RWPE2 (cell line): Measurements from ENCODE around the gene DGKI.

Experiments used
- ATAC-seq: fragments of 200-7000 bp; cut with Tn5 transposase; 3 replicates; pipeline ENCODE4 v1.9.1; 2021; ENCODE audit warnings: low read depth
- DNase-seq: peaks from one replicate; pipeline ENCODE4 v3.0.0-alpha.2; 2020; ENCODE audit warnings: low spot score
- H3K27ac ChIP-seq: fragments of 450-650 bp; 2 replicates; pipeline ENCODE4 v1.5.1; 2017; ENCODE audit warnings: mild to moderate bottlenecking; ENCODE audit not compliant: poor library complexity, severe bottlenecking
- H3K27me3 ChIP-seq: fragments of 250-450 bp; sonication (Bioruptor Pico); 2 replicates; pipeline ENCODE4 v1.5.1; 2021; ENCODE audit warnings: mild to moderate bottlenecking, moderate library complexity; ENCODE audit not compliant: insufficient read depth, poor library complexity, severe bottlenecking
- H3K36me3 ChIP-seq: fragments of 250-450 bp; sonication (Bioruptor Pico); 2 replicates; pipeline ENCODE4 v1.5.1; 2020; ENCODE audit warnings: low read depth, mild to moderate bottlenecking, moderate library complexity
- H3K4me1 ChIP-seq: fragments of 250-450 bp; sonication (Bioruptor Pico); 2 replicates; pipeline ENCODE4 v1.5.1; 2021; ENCODE audit warnings: mild to moderate bottlenecking, moderate library complexity; ENCODE audit not compliant: insufficient read depth, poor library complexity, severe bottlenecking
- H3K4me3 ChIP-seq: fragments of 250-450 bp; sonication (Bioruptor Pico); 2 replicates; pipeline ENCODE4 v1.5.1; 2021; ENCODE audit warnings: mild to moderate bottlenecking, moderate library complexity; ENCODE audit not compliant: severe bottlenecking
- H3K9me3 ChIP-seq: fragments of 250-450 bp; sonication (Bioruptor Pico); 2 replicates; pipeline ENCODE4 v1.5.1; 2021; ENCODE audit warnings: mild to moderate bottlenecking, moderate library complexity; ENCODE audit not compliant: severe bottlenecking
- CTCF ChIP-seq: fragments of 450-650 bp; IDR thresholded peaks from one replicate; pipeline ENCODE4 v1.5.1; 2017; ENCODE audit warnings: mild to moderate bottlenecking, moderate library complexity; ENCODE audit not compliant: poor library complexity, severe bottlenecking

The DGKI gene

DNA sequence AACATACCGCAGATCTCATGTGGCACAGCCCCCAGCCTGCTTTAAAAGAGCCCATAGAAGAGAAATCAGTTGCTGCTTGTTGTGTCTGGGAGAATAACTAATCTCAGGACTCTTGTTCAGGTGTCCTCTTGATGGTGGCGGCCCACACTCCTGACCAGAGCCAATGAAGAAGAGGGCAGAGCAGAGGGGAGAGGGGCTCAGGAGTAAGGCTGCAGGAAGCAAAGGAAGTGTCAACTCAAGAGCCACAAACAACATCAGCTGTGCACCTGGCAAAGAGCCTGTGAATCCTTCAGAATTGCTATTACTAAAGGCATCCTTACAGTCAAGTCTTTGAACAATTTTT is 443.4 kb downstream of the DGKI start:
- Histone ChIP-seq H3K4me1 (no peaks in the 10 kb centered on the region), H3K27me3 (peaks cover 10% of the 10 kb centered on the region), H3K4me3 (no peak overlapping the region), H3K9me3 (no peaks in the 10 kb centered on the region), H3K36me3 (no peaks in the 10 kb centered on the region), H3K27ac (no peak overlapping the region)
- ATAC-seq: no peak
- no peak for DNase-seq
- no peak for TF ChIP-seq CTCF

- Histone ChIP-seq H3K27me3 (peaks cover 10% of the 10 kb centered on the region), H3K27ac (no peak overlapping the region), H3K4me1 (no peaks in the 10 kb centered on the region), H3K9me3 (no peaks in the 10 kb centered on the region), H3K36me3 (no peaks in the 10 kb centered on the region), H3K4me3 (no peak overlapping the region)
- no peak for DNase-seq
- TF ChIP-seq CTCF: no peak
- ATAC-seq: no peak
Observed at GRCh38 chr7:137402536-137403352, 444.0 kb downstream of the DGKI start.

DNA sequence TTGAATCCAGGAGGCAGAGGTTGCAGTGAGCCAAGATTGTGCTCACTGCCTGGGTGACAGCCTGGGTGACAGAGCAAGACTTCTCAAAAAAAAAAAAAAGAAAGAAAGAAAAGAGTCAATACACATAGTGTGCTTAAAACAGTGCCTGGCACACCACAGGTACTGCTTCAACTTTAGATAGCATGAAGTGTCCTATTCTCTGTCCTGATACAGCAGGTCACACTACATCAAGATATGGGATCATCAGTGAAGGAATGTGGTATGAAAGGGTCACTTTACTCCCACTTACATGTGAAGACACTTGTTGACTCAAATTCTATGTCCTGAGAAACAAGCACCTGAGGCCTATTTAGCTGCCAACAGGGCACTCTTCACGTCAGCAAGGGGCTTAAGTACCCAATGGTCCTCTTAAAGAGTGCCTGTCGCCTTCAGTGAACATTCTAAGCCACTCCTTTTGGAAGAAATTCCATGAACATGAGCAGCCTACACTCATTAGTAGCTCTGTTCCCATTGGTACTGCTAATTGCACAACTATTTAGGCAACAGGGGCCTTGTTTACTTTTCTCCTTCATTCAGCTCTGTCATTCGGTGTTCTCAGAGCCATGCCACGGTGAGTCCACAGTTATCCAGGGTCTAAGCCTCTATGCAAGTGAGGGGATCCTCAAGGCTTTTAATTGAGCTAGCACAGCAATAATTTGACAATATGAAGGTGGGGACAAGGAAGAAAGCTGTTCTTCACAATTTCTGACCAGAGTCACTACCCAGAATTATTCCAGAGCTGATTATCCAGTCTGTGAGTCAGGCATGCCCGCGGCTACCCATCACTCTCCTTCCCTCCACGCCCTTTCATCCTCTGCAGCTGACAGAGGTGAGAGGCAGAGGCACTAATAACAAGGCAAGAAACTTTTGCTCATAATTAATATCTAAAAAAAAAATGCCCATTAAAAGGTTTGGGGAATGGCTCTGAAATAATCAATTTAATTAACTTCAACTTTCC is 446.6 kb downstream of the DGKI start:
- DNase-seq (no peak), ATAC-seq (peak; percentile 63; the same call in 2 of the 3 replicates)
- Histone ChIP-seq H3K27me3 (peaks cover 5% of the 10 kb centered on the region), H3K4me1 (no peaks in the 10 kb centered on the region), H3K27ac (no peak overlapping the region), H3K9me3 (no peaks in the 10 kb centered on the region), H3K4me3 (no peak overlapping the region), H3K36me3 (no peaks in the 10 kb centered on the region)
- TF ChIP-seq CTCF: no peak

- DNase-seq (no peak), ATAC-seq (no peak)
- TF ChIP-seq CTCF: no peak
- peaks cover 3% of the 10 kb centered on the region for H3K27me3 ChIP-seq
- H3K4me3 ChIP-seq: no peak overlapping the region
- H3K36me3 ChIP-seq: no peaks in the 10 kb centered on the region
- no peak overlapping the region for H3K27ac ChIP-seq
- H3K4me1 ChIP-seq: no peaks in the 10 kb centered on the region
- no peaks in the 10 kb centered on the region for H3K9me3 ChIP-seq
Observed at GRCh38 chr7:137396051-137396450, 450.7 kb downstream of the DGKI start.
